ENCODE data around the gene NTRK3. TPM values are rescaled to one million over a fixed set of nuclear protein-coding genes. Genes with fewer than 3 reads are reported as not detected.

NTRK3 gene
- total RNA-seq, 4 donors from 2014 or later = 0.35 to 5.8 (median 3.0) TPM

DNA sequence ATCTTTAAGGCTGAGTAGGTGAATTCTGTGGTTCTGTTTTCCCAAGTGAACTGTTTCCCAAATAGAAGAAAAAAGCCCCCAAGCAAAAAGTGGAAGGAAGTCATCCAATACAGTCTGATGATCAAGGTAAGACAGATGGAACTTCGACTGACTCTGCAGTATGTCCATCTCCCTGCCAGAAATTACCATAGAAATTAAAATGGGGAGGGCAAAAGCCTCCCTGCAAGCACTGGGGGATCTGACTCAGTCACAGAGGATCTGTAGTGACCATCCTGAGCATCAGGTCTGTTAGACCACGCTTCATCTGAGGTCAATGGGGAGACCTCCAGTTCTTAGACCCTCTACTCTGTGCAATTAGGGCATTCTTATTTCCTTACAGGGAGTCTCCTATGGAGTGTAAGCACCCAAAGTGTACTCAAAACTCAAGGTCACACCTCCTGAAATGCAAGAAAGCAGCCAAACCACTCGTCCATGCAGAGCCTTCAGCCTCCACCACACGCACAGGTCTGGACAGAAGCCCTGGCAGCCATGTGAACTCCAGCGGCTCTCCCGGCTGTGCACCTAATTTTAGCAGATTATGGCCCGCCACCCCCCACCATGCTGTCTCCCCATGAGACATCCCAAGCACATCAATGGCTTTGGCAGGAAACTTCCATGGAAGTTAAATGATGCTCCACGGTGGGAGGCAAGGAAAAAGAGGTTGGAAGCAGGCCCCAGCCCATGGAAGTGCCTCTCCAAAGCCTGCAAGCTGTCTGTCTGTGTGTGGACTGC is 348.7 kb downstream of the NTRK3 start:
- TF ChIP-seq POLR2A (IDR thresholded peaks at IDR 0.05) = no peak
- TF ChIP-seq, protein P1, sequence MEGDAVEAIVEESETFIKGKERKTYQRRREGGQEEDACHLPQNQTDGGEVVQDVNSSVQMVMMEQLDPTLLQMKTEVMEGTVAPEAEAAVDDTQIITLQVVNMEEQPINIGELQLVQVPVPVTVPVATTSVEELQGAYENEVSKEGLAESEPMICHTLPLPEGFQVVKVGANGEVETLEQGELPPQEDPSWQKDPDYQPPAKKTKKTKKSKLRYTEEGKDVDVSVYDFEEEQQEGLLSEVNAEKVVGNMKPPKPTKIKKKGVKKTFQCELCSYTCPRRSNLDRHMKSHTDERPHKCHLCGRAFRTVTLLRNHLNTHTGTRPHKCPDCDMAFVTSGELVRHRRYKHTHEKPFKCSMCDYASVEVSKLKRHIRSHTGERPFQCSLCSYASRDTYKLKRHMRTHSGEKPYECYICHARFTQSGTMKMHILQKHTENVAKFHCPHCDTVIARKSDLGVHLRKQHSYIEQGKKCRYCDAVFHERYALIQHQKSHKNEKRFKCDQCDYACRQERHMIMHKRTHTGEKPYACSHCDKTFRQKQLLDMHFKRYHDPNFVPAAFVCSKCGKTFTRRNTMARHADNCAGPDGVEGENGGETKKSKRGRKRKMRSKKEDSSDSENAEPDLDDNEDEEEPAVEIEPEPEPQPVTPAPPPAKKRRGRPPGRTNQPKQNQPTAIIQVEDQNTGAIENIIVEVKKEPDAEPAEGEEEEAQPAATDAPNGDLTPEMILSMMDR (IDR thresholded peaks at IDR 0.05) = no peak
- H3K4me3 ChIP-seq = no peak overlapping the region
- H3K27me3 ChIP-seq = no peaks in the 10 kb centered on the region
- no peak for DNase-seq
- H3K36me3 ChIP-seq = no peaks in the 10 kb centered on the region
- no peaks in the 10 kb centered on the region for H3K4me1 ChIP-seq
- no peaks in the 10 kb centered on the region for H3K9me3 ChIP-seq
- no peak overlapping the region for H3K27ac ChIP-seq

GRCh38 chr15:87906444-87906843 is 350.1 kb downstream of the NTRK3 start:
- no peak for DNase-seq
- no peaks in the 10 kb centered on the region for H3K36me3 ChIP-seq

DNA sequence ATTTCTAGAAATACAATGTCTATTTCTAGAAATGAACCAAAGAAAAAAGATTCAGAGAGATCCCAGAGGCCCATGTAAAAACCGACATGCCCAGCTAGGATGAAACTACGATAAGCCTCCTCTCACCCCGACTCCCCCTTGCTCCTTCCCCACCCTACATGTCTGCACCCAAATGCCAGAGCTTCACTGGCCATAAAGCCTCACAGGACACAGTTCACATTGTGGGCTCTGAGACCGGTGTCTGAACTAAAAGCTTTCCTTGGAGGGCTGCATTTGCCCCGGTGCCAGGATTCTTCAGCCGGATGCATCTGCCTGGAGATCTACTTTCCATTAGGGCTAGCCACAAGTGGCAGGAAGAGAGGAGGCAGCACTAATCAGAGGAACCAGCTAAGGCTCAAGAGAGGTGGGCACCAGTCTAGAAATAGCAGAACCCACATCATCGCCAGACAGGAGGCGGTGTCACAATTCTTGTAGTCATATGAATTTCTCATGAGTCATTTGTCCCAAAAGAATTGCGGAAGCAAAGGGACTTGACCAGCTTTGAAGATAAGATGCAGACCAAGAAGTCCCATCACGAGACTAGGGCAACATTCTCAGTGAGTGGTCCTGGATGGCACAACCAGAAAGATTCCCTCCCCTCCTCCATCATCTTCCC is 353.6 kb downstream of the NTRK3 start:
- no peak for DNase-seq
- H3K9me3 ChIP-seq = no peaks in the 10 kb centered on the region
- no peaks in the 10 kb centered on the region for H3K36me3 ChIP-seq
- no peaks in the 10 kb centered on the region for H3K4me1 ChIP-seq
- no peak overlapping the region for H3K4me3 ChIP-seq
- H3K27me3 ChIP-seq = no peaks in the 10 kb centered on the region
- H3K27ac ChIP-seq = no peak overlapping the region
- TF ChIP-seq, protein P1 (IDR thresholded peaks at IDR 0.05) = no peak
- no peak for TF ChIP-seq POLR2A (IDR thresholded peaks at IDR 0.05)

More at GRCh38 chr15:87906444-87906843, 350.1 kb downstream of the NTRK3 start:
- no peaks in the 10 kb centered on the region for H3K4me1 ChIP-seq
- TF ChIP-seq, protein P1 (IDR thresholded peaks at IDR 0.05) = no peak
- TF ChIP-seq POLR2A (IDR thresholded peaks at IDR 0.05) = no peak
- no peak overlapping the region for H3K27ac ChIP-seq
- no peaks in the 10 kb centered on the region for H3K9me3 ChIP-seq
- no peaks in the 10 kb centered on the region for H3K27me3 ChIP-seq
- no peak overlapping the region for H3K4me3 ChIP-seq

DNA sequence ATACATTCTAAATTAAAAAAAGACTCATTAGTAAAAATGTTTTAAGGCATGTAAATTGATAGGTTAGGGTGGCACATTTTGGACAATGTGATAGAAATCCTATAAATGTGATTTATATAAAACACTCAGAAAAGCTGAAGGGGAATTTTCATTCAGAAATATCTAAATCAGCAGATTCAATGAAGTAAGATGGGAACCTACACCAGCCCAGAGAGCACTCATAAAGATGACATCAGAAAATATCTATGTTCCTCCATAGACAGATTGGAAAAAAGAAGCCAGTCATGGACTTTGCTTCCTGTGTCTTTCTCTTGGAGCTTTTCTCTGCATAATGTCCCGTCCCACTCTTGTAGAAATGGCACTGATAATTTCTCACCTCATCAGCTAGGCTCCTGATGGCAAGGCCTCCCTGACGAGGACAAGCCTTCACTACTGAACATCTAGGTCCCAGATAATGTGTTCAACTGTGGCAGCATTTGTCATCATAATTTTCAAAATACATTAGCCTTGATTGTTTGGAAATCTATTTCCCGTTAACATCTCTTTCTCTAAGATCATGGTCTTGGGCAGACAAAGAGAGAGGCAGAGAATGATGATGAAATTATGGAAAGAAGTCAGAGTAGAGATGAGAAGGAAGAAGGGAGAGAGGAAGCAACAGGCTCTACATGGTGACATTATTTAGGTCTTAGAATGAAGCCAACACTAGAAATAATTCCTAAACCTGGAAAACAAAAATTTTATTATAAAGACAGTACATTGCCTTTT is 354.4 kb downstream of the NTRK3 start:
- Histone ChIP-seq H3K36me3 (no peaks in the 10 kb centered on the region), H3K4me3 (no peak overlapping the region), H3K27me3 (no peaks in the 10 kb centered on the region), H3K9me3 (no peaks in the 10 kb centered on the region), H3K27ac (no peak overlapping the region), H3K4me1 (no peaks in the 10 kb centered on the region)
- DNase-seq = no peak
- TF ChIP-seq, protein P1 (IDR thresholded peaks at IDR 0.05) = no peak

- Histone ChIP-seq H3K9me3 (no peaks in the 10 kb centered on the region), H3K4me3 (no peak overlapping the region), H3K27me3 (no peaks in the 10 kb centered on the region), H3K36me3 (no peaks in the 10 kb centered on the region), H3K27ac (no peak overlapping the region), H3K4me1 (no peaks in the 10 kb centered on the region)
- no peak for TF ChIP-seq POLR2A (IDR thresholded peaks at IDR 0.05)
- TF ChIP-seq, protein P1 (IDR thresholded peaks at IDR 0.05) = no peak
- DNase-seq = no peak
These were observed 355.5 kb downstream of the NTRK3 start for GRCh38 chr15:87901008-87901407.
